Measurements from ENCODE around the gene CSNK1A1L.

Gene CSNK1A1L

DNA sequence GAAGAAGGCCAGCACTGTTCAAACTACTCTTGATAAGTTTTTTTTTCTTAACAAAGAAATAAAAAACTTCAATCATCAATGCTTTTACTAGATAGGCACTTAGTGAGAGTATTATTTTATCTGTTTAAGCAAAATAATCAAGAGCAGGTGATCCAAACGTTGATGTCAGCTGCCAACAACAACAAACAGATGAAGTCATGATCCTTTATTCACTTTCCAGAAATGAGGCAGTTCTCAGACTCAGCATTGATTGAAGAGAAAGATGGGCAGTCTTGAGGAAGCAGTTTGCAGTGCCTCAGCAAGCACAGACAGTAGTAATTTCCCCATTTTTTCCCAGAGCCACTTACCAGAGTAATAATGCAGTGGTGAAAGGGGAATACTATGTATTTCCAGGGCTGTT, 38.4 kb upstream of the CSNK1A1L start:
- no peak for TF ChIP-seq SIN3A (IDR thresholded peaks at IDR 0.05; ENCODE audit: borderline replicate concordance, insufficient read depth, low read length)
- TF ChIP-seq FOXP2 (optimal IDR thresholded peaks at IDR 0.05; ENCODE audit: borderline replicate concordance, extremely low read depth, extremely low read length, insufficient read depth): no peak
- TF ChIP-seq POLR2AphosphoS5 (IDR thresholded peaks at IDR 0.05; ENCODE audit: low read depth, low read length): no peak
- no peak for TF ChIP-seq TAF1 (IDR thresholded peaks at IDR 0.05; ENCODE audit: borderline replicate concordance, insufficient read depth, low read length)
- TF ChIP-seq, protein P1, sequence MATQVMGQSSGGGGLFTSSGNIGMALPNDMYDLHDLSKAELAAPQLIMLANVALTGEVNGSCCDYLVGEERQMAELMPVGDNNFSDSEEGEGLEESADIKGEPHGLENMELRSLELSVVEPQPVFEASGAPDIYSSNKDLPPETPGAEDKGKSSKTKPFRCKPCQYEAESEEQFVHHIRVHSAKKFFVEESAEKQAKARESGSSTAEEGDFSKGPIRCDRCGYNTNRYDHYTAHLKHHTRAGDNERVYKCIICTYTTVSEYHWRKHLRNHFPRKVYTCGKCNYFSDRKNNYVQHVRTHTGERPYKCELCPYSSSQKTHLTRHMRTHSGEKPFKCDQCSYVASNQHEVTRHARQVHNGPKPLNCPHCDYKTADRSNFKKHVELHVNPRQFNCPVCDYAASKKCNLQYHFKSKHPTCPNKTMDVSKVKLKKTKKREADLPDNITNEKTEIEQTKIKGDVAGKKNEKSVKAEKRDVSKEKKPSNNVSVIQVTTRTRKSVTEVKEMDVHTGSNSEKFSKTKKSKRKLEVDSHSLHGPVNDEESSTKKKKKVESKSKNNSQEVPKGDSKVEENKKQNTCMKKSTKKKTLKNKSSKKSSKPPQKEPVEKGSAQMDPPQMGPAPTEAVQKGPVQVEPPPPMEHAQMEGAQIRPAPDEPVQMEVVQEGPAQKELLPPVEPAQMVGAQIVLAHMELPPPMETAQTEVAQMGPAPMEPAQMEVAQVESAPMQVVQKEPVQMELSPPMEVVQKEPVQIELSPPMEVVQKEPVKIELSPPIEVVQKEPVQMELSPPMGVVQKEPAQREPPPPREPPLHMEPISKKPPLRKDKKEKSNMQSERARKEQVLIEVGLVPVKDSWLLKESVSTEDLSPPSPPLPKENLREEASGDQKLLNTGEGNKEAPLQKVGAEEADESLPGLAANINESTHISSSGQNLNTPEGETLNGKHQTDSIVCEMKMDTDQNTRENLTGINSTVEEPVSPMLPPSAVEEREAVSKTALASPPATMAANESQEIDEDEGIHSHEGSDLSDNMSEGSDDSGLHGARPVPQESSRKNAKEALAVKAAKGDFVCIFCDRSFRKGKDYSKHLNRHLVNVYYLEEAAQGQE (IDR thresholded peaks at IDR 0.05; ENCODE audit: insufficient read depth in 1 of 2, low read depth in 2 of 2, low read length in 2 of 2): no peak

DNA sequence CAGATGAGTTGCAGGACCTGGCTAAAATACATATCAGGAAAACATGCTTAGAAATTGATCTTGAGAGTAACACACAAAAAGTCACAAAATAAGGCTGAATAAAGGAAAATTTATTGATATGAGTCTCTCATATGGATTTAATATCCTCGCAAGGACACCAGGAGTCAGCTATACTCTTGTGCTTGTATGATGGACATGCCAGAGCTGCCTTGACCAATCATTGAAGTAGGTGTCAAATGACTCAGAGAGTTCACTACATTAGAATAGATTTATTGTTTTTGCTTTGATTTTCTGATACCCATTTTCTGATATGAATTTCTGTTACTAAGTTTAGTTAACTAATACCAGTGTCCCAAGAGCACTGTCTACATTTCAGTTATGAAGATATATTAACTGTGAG, 37.4 kb upstream of the CSNK1A1L start:
- TF ChIP-seq FOXP2 (optimal IDR thresholded peaks at IDR 0.05; ENCODE audit: borderline replicate concordance, extremely low read depth, extremely low read length, insufficient read depth): no peak

DNA sequence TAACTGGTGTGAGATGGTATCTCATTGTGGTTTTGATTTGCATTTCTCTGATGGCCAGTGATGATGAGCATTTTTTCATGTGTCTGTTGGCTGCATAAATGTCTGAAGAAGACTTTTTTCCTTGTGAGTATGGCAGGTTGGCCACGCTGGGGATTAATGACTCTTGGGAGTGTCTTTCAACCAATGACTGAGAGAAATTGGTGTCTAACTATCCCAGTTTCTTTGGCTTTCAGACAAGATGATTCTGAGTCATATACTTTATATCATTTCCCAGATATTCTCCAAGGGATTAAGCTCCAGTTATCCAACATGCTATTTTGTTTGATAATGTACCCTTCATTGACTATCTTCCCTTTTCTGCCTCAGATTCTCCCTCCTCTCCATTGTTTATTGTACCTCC, 35.5 kb upstream of the CSNK1A1L start:
- TF ChIP-seq POLR2AphosphoS5 (IDR thresholded peaks at IDR 0.05; ENCODE audit: low read depth, low read length) (no peak), TAF1 (IDR thresholded peaks at IDR 0.05; ENCODE audit: borderline replicate concordance, insufficient read depth, low read length) (no peak), FOXP2 (optimal IDR thresholded peaks at IDR 0.05; ENCODE audit: borderline replicate concordance, extremely low read depth, extremely low read length, insufficient read depth) (no peak), SIN3A (IDR thresholded peaks at IDR 0.05; ENCODE audit: borderline replicate concordance, insufficient read depth, low read length) (no peak)
- TF ChIP-seq, protein P1 (IDR thresholded peaks at IDR 0.05; ENCODE audit: insufficient read depth in 1 of 2, low read depth in 2 of 2, low read length in 2 of 2): no peak

DNA sequence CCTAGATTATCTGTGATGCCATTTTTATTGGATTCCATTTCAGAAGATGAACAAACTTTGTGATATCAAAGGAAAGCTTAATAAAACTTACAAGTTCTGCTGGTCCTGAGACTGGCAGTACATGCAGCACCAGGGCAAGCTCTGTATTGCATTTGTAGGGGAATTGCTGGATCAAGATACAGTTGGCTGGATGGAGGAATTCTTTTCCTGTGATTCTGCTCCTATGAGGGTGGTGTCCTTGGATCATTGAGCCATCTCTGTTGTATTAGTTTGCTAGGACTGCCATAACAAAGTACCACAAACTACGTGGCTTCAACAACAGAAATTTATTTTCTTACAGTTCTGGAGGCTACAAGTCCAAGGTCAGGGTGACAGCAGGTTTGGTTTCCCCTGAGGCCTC, 33.9 kb upstream of the CSNK1A1L start:
- TF ChIP-seq SIN3A (IDR thresholded peaks at IDR 0.05; ENCODE audit: borderline replicate concordance, insufficient read depth, low read length) (no peak), TAF1 (IDR thresholded peaks at IDR 0.05; ENCODE audit: borderline replicate concordance, insufficient read depth, low read length) (no peak), POLR2AphosphoS5 (IDR thresholded peaks at IDR 0.05; ENCODE audit: low read depth, low read length) (no peak), FOXP2 (optimal IDR thresholded peaks at IDR 0.05; ENCODE audit: borderline replicate concordance, extremely low read depth, extremely low read length, insufficient read depth) (no peak)
- TF ChIP-seq, protein P1 (IDR thresholded peaks at IDR 0.05; ENCODE audit: insufficient read depth in 1 of 2, low read depth in 2 of 2, low read length in 2 of 2): no peak

DNA sequence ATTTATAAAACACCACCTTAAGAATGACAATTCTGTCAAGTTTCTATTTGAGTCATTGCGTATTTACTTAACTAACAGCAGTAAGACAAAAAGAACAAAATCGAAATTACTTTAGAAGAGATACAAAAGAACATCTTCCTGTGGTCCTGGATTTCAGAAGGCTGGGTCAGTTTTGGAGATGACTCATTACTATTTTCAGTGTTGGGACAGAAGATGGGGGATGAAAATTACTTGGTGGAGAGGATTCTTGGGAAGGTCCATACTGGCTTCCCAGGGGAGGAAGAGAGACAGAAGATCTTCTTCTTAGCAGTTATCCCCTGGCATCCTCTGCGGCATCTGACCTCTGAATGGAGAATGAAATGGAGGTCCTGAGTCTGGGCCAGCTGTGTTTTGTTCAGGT, 33.5 kb upstream of the CSNK1A1L start:
- TF ChIP-seq, protein P1 (IDR thresholded peaks at IDR 0.05; ENCODE audit: insufficient read depth in 1 of 2, low read depth in 2 of 2, low read length in 2 of 2): no peak
- TF ChIP-seq TAF1 (IDR thresholded peaks at IDR 0.05; ENCODE audit: borderline replicate concordance, insufficient read depth, low read length) (no peak), POLR2AphosphoS5 (IDR thresholded peaks at IDR 0.05; ENCODE audit: low read depth, low read length) (no peak), FOXP2 (optimal IDR thresholded peaks at IDR 0.05; ENCODE audit: borderline replicate concordance, extremely low read depth, extremely low read length, insufficient read depth) (no peak), SIN3A (IDR thresholded peaks at IDR 0.05; ENCODE audit: borderline replicate concordance, insufficient read depth, low read length) (no peak)
